HG02852 (cell line): ENCODE data around the gene MCM5.
"Not testable (repeated sequence)": the region's sequence is repeated elsewhere in the genome, so short reads cannot be mapped to it uniquely, and the experiment has no call there.

ENCODE experiments used
- ATAC-seq: cut with Tn5 transposase; IDR thresholded peaks from one replicate; pipeline ENCODE4 v1.9.1; 2021; ENCODE audit warnings: mild to moderate bottlenecking, moderate library complexity; ENCODE audit not compliant: unreplicated experiment

The MCM5 gene

DNA sequence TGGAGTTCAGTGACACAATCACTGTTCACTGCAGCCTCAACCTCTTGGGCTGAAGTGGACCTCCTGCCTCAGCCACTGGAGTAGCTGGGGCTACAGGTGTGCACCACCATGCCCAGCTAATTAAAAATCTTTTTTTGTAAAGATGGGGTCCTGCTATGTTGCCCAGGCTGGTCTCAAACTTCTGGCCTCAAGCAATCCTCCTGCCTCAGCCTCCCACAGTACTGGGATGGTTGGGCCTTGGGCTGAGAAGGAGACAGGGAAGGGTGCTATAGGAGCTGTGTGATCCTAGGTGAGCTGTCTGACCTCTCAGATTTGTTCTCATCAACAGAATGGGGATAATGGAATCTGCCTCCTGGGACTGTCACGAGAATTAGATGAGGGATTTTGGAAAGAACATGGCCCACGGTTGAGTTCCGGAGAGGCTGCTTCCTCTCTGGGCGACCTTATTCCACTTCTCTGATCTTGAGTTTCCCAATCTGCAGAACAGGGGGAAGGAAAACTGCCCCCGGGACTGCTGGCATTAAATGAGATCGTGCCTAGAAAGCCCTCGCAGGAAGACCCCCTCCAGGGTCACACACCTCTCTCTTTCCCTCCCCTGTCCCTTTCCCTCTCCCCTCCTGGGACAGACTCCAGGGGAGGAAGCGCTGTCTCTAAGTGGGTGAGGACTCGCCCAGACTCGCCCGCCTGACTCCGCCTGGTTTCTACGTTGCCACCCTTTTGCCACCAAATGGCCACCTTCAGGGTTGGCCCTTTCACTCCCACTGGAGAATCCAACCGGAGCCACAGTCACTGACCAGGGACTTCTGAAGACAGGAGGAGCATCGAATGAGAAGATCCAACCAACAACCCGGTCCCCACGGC, 50.1 kb downstream of the MCM5 start:
- no peak for ATAC-seq

DNA sequence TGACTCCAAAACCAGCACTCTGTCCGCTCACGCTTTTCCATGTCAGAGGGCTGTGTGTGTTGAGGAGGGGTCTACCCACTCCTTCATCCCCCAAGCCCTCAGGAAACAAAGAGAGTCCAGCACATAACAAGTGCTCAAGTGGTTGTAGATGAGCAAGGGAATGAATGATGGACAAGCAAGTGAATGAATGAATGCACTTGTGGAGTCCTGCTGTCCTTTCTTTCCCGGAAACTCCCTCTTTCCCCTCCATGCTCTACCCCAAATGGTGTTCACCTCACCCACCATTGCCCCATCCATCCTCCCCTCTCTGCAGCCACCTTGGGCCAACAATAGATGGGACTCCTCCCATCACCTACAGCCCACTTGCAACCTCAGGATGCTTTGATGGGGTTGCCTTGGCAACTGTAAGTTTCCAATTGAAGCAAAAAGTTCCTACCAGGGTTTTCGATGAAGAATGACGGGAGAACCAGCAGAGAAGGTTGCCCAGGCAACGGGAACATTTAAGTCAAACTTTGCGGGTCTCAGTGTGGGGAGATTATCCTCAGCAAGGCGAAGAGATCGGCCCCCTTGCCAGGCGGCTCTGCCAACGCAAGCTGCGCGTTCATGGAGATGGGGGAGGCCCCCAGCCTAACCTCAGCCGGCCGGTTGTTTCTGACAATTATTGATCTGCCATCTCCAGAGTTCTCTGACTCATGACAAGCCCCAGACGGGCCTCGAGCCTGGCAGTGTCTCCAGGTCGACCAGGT, 51.1 kb downstream of the MCM5 start:
- ATAC-seq = no peak

GRCh38 chr22:35451592-35451991, 51.7 kb downstream of the MCM5 start:
- ATAC-seq = no peak

DNA sequence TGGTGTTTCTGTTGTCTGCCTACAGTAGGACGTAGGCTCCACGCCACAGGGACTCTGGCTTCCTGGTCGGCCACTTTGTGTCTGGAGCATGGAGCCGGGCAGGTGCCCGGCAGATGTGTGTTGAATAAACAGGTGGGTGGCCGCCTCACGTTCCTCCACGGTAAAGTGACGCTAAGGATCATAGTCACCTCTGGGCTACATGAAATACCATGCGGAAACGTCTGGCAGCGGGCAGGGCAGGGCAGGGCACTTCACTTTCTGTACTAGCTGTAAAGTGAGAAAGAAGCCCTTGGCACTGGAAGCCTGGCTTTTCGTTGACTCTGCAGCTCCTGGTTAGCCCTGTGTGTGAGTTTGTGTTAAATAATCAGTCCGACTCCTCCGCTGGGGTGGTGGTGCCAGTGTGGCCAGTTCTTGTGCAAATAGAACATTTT, 52.4 kb downstream of the MCM5 start:
- no peak for ATAC-seq

DNA sequence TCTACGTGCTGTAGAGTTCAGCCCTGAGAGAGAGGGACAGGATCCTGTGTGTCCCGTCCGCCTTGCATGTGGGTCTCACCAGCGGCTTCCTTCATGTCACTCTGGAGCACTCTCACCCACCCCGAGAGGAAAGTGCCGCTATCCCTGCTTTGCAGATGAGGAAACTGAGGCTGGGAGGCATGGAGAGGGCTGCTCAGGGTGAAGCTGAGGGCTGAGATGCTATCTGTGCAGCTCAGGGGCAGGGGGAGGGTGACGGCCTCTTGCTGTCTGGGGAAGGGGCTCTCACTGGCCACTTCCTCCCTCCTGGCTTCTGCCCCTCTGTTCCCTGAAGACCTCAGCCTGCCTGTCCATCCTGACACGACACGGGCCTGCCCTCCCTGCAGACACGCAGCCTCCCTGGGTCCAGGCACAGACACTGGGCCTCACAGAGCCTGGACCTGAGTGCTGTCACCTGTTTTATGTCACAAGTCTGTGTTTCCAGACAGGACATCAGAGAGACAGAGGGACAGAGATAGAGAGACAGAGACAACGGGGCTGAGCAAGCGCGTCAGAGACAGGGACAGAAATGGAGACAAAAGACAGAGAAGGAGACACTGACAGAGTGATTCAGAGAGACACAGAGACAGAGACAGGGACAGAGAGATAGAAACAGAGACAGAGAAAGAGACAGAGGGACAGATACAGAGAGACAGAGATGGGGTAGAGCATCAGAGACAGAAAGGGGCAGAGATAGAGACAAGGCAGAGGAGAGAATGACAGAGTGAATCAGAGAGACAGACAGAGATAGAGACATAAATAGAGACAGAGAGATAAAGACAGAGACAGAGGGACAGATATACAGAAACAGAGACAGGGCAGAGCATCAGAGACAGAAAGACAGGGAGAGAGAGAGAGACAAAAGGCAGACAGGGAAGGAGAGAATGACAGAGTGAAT, 53.1 kb downstream of the MCM5 start:
- no peak for ATAC-seq

DNA sequence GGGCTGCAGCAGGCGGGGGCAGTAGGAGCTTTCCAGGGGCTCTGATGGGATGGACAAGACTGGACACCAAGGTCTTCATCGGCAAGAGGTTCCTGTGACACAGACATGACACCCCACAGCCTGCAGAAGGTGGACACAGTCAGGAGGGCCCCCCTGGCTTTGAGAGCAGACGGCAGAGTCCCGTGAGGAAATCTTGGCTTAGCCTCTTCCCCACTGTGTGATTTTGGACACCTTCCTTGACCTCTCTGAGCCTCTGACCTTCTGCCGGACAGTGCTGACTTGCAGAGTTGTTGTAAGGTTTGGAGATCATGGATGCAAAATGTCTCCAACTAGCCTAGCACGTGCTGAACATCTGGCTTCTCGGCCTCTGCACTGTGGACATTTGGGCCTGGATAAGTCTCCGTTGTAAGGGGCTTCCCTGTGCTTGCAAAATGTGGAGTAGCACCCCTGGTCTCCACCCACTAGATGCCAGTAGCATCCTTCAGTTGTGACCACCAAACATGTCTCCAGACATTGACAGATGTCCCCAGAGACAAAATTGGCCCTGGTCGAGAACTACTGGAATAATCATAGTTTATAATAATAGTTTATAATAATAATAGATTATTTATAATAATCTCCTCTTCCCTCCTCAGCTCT, 54.6 kb downstream of the MCM5 start:
- no peak for ATAC-seq

GRCh38 chr22:35455529-35455928, 55.6 kb downstream of the MCM5 start:
- ATAC-seq = no peak

DNA sequence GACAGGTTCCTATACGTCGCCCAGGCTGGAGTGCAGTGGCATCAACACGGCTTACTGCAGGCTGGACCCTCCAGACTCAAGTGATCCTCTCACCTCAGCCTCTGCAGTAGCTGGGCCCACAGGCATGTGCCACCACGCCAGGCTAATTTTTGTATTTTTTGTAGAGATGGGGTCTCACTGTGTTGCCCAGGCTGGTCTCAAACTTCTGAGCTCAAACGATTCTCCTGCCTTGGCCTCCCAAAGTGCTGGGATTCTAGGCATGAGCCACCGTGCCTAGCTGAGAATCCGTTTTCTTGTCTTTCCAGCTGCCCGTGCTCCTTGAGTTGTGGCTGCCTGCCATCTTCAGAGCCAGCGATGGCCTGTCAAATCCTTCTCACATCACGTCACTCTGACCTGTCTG, 56.8 kb downstream of the MCM5 start:
- ATAC-seq = no peak

DNA sequence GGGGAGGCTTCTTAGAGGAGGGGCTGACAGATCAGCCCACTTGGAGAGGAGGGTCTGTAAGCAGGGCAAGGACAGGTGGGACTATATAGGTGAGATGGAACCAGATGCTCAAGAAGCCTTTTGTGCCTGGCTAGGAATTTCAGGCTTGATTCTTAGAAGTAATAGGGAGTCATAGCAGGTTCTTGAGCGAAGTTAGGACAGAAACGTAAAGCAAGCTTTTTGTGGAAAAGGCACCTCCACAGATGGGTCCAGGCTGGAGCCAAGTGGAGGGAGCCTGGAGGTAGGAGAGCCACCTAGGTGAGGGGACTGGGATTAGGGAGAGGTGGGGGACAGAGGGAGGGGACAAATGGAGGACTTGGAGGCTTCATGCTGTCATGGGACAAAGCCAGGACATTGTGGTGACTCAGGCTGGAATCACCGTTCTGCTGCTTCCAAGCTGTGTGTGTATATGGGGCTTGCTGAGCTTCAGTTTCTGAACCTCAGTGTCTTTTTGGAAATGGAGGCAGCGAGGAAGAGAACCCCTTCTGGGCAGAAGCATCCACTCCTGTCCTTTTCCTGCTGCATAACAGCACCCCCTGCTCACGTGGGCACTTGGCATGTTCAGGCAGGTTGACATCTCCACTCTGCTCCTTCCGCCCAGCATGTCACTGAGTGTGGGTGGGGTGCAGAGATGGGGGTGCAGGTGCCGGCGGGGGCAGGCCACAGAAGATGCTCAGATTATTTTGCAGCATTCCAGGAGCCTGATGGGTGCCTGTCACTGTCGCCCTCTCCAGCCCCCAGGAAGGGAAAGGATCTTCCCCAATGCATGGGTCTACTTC, 58.0 kb downstream of the MCM5 start:
- no peak for ATAC-seq

DNA sequence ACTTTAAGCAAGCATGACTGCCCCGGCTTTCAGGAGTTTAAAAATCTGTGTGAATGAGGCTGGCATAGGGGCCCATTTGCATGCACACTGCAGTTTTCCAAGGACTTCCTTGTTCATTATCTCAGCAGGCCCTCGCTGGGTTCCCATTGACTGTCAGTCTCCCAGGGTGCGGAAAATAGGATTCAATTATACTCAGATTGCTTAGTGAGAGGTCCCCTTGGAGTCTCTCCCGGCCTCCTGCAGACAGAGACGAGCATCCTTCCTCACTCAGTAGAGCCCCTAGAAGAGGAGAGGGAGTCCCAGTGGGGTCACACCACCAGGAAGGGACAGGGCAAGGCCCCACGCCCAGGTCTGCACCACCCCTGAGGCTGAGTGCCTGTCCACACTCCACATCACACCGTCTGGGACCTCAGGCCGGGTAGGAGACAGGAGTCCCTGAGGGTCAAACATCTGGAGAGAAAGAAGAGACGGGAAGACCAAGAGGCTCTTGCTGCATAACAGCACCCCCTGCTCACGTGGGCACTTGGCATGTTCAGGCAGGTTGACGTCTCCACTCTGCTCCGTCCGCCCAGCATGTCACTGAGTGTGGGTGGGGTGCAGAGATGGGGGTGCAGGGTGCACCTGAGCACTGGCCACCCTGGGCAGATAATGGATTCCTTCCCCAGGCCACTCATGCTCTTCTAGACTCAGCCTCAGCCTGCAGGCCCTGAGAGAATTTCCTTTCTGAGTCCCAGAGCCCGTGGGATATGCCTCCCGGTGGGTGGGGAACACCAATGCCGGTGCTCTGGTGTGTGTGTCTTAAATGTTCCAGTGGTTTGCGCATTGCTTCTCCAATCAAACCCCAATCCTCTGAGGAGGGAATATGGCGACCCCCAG, 58.8 kb downstream of the MCM5 start:
- no peak for ATAC-seq

GRCh38 chr22:35459423-35459894, 59.5 kb downstream of the MCM5 start:
- ATAC-seq = no peak

- not testable (repeated sequence) for ATAC-seq
These were observed 60.0 kb downstream of the MCM5 start for GRCh38 chr22:35459976-35460375.

GRCh38 chr22:35460688-35461087, 60.7 kb downstream of the MCM5 start:
- ATAC-seq = no peak

DNA sequence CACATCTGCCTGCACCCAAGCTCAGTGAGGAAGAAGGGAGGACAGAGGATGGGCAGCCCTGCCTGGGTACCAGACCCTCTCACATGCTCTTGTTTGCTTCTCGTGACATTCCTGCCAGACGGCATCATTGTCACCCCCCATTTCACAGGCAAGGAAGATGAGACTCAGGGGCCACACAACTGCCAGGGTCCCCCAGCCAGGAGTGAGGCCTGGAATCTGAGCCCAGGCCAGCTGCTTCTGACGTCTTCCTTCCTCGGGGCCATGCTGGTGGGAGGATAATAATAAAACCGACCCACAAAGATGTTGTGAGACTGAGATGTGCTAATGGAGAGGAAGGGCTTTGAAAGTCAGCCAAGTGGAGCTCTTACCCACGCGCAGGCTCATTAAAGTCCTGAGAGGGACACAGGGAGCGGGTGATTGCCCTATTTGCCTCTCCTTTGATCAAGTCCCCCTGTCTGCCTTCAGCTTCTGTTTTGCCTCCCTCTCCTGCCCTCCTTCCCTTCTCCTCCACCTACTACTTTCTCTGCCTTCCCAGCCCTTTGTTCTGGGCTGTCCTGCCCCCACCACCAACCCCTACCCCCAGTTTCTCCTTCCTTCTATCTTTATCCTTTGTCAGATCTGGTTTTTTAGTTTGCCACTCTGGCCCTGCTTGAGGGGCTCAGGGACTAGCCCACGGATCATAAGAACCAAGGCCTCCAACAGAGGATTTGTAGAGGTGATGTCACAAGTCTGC, 62.7 kb downstream of the MCM5 start:
- ATAC-seq = no peak

- no peak for ATAC-seq
These were observed 63.4 kb downstream of the MCM5 start for GRCh38 chr22:35463231-35463933.

DNA sequence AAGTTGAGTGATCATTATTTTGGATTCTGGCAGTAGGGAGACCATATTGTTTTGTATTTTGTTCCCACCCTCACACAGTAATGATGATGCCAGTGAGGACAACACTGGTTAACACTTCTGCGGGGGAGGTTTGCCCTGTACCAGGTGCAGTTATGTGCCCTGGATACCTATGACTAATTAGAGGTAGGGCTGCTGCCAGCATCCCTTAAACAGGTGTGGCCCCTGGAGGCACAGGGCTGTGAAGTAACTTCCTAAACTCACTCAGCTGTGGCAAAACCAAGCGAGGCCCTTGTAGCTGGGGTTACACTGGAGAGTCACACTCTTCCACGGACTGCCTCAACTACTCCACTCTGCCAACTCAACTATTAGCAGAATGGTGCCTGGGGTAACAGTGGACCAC, 64.5 kb downstream of the MCM5 start:
- no peak for ATAC-seq

DNA sequence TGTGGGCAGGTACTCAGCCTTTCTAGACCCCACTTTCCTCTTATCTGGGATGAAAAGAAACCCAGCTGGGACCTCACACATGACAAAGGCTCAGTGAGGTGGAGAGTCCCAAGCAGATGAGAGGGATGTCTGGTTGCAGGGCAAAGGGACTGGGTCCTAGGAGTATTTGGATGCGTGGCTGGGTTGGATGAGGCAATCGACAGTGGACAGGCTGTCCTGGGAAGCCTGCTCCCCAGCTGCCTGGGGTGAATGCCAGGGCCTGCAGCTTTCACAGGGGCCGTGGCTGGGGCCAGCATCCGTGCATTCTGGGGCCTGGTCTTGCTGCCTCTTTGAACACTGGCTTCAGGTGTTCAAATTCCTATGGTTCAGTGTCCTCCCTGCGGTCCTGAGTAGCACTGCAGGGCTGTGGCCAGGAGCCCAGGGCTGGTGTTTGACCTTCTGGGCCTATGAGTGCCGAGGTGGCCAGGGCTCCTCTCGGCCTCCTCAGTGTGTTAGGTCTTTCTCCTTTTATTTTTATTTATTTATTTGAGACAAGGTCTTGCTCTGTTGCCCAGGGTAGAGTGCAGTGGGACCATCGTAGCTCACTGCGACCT, 65.3 kb downstream of the MCM5 start:
- ATAC-seq = no peak
